ENCODE data around the gene GABRP.
"Not testable (repeated sequence)": the region's sequence is repeated elsewhere in the genome, so short reads cannot be mapped to it uniquely, and the experiment has no call there.

Gene GABRP

DNA sequence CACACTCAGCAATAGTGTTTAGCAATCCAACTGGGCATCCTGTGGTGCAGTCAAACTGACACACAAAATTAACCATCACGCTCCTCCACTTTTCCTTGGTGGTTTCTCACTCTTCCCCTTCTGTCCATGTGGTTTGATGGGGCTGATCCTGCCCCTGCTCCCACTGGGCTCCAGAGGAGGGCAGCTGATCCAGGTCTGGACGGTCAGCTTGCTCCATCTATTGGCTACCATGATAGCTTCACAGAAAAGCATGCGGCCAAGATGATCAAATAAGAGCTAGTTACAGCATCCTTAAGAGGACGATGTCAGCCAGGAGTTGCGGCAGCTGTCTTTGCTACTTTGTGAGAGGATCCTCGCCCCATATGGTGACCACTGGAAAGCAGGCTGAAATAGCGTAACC is 48.7 kb downstream of the GABRP start:
- DNase-seq (ENCODE audit: low read depth), result no peak
- H3K4me3 ChIP-seq (ENCODE audit: low read depth, low read length), result no peak overlapping the region
- TF ChIP-seq, protein P1, sequence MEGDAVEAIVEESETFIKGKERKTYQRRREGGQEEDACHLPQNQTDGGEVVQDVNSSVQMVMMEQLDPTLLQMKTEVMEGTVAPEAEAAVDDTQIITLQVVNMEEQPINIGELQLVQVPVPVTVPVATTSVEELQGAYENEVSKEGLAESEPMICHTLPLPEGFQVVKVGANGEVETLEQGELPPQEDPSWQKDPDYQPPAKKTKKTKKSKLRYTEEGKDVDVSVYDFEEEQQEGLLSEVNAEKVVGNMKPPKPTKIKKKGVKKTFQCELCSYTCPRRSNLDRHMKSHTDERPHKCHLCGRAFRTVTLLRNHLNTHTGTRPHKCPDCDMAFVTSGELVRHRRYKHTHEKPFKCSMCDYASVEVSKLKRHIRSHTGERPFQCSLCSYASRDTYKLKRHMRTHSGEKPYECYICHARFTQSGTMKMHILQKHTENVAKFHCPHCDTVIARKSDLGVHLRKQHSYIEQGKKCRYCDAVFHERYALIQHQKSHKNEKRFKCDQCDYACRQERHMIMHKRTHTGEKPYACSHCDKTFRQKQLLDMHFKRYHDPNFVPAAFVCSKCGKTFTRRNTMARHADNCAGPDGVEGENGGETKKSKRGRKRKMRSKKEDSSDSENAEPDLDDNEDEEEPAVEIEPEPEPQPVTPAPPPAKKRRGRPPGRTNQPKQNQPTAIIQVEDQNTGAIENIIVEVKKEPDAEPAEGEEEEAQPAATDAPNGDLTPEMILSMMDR (IDR thresholded peaks at IDR 0.05; ENCODE audit: low read depth, low read length, missing control alignments), result no peak

GRCh38 chr5:170833981-170834380 is 50.5 kb downstream of the GABRP start:
- not testable (repeated sequence) for H3K4me3 ChIP-seq (ENCODE audit: low read depth, low read length); DNase-seq (ENCODE audit: low read depth)

DNA sequence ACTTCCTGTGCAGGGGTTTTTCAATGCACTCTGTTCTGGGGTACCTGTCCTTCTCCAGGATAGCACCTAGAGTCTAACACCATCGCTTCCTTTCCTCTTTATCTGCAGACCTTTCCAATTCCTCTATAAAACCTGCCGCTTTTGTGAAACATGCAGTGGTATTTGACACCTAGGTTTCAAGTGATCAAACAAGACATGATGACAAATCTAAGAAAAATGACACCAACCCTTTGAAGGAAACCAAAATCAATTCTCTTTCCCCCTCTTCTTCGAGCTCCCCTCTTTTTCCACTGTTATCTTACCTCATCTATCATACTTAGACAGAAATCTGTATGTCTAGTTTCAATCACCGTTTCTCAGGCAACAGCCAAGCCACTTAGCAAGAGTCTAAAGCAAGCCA is 52.7 kb downstream of the GABRP start:
- TF ChIP-seq, protein P1 (IDR thresholded peaks at IDR 0.05; ENCODE audit: low read depth, low read length, missing control alignments), result no peak
- H3K4me3 ChIP-seq (ENCODE audit: low read depth, low read length), result no peak overlapping the region
- DNase-seq (ENCODE audit: low read depth), result no peak

DNA sequence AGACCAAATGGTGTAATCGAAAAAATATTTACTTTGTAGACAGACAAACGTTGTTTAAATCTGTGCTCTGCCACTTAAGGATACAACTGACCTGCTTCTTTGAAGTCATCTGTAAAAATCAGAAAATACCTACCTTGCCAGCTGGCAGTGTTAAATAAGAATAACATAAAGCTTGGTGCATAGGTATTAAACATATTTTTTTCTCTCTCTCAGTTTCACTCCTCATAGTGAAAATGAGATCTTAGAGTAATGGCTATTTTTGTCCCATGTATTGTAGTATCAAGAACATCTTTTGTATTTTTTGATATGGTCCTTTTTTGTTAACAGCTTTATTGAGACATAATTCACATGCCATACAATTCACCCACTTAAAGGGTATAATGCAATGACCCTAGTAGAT is 60.3 kb downstream of the GABRP start:
- no peak for DNase-seq (ENCODE audit: low read depth)
- H3K4me3 ChIP-seq (ENCODE audit: low read depth, low read length), result no peak overlapping the region
- TF ChIP-seq, protein P1 (IDR thresholded peaks at IDR 0.05; ENCODE audit: low read depth, low read length, missing control alignments), result no peak

DNA sequence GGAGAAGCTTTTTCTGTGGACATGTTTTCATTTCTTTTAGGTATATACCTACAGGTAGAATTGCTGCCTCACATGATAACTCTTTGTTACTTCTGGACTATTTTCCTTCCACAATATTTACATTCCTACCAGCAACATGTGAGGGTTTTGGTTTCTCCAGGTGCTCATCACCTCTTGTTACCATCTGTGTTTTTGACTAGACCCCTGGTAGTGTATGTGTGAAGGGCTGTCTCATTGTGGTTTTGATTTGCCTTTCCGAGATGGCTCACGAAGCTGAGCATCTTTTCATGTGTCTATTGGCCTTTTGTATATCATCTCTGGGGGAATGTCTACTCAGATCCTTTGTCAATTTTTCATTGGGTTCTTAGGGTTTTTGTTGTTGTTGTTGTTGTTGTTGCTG is 61.1 kb downstream of the GABRP start:
- no peak overlapping the region for H3K4me3 ChIP-seq (ENCODE audit: low read depth, low read length)
- DNase-seq (ENCODE audit: low read depth), result no peak
- TF ChIP-seq, protein P1 (IDR thresholded peaks at IDR 0.05; ENCODE audit: low read depth, low read length, missing control alignments), result no peak

GRCh38 chr5:170846416-170846815 is 62.9 kb downstream of the GABRP start:
- no peak for DNase-seq (ENCODE audit: low read depth)
- TF ChIP-seq, protein P1 (IDR thresholded peaks at IDR 0.05; ENCODE audit: low read depth, low read length, missing control alignments), result no peak

GRCh38 chr5:170846846-170847245 is 63.3 kb downstream of the GABRP start:
- DNase-seq (ENCODE audit: low read depth), result no peak
- TF ChIP-seq, protein P1 (IDR thresholded peaks at IDR 0.05; ENCODE audit: low read depth, low read length, missing control alignments), result no peak
- no peak overlapping the region for H3K4me3 ChIP-seq (ENCODE audit: low read depth, low read length)

More at GRCh38 chr5:170846416-170846815, 62.9 kb downstream of the GABRP start:
- no peak overlapping the region for H3K4me3 ChIP-seq (ENCODE audit: low read depth, low read length)

DNA sequence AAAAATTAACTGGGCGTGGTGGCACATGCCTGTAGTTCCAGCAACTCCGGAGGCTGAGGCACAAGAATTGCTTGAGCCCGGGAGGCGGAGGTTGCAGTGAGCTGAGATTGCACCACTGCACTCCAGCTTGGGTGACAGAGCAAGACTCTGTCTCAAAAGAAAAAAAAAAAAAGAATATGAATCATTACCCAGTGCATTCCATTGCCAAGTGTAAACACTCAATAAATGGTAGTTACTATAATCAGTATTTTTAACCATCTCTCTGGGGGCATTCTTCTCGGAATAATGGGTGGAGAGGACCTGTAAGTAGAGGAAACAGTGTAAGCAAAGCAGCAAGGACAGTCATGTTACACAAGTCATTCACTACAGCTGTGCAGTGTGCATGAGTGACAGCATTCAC is 64.5 kb downstream of the GABRP start:
- TF ChIP-seq, protein P1 (IDR thresholded peaks at IDR 0.05; ENCODE audit: low read depth, low read length, missing control alignments), result no peak
- no peak overlapping the region for H3K4me3 ChIP-seq (ENCODE audit: low read depth, low read length)
- DNase-seq (ENCODE audit: low read depth), result no peak
